Natural killer cell (primary cell): ENCODE data around the gene ATP5ME. TPM values are rescaled to one million over a fixed set of nuclear protein-coding genes. Genes with fewer than 3 reads are reported as not detected.

ENCODE experiments used
- ATAC-seq, 3 donors: fragments of 150-1000 bp in 2 of 3; fragments of 200-7000 bp in 1 of 3; cut with Tn5 transposase; 1 replicate in 1 of 3; 2 replicates in 2 of 3; pipeline ENCODE4 v1.10.0; 2021; ENCODE audit warnings: mild to moderate bottlenecking in 2 of 3, moderate library complexity in 2 of 3
- DNase-seq, 2 donors: peaks; one replicate each; pipeline versions ENCODE4 v3.0.0 to v3.0.0-alpha.2; 2013 to 2021; ENCODE audit warnings: mixed read lengths in 1 of 2
- H3K27ac ChIP-seq: one replicate; pipeline ENCODE4 v1.5.1; 2013; ENCODE audit warnings: mild to moderate bottlenecking, low read length
- H3K27me3 ChIP-seq: one replicate; pipeline ENCODE4 v1.6.1; 2013; ENCODE audit warnings: low read length; ENCODE audit not compliant: control insufficient read depth, insufficient read depth
- H3K36me3 ChIP-seq: one replicate; pipeline ENCODE4 v1.6.1; 2013; ENCODE audit warnings: low read length; ENCODE audit not compliant: control insufficient read depth, insufficient read depth
- H3K4me1 ChIP-seq: one replicate; pipeline ENCODE4 v1.6.1; 2013; ENCODE audit warnings: low read length; ENCODE audit not compliant: control insufficient read depth, insufficient read depth
- H3K4me3 ChIP-seq: one replicate; pipeline ENCODE4 v1.5.1; 2013; ENCODE audit warnings: low read length
- H3K9me3 ChIP-seq: one replicate; pipeline ENCODE4 v1.6.1; 2013; ENCODE audit warnings: low read length; ENCODE audit not compliant: control insufficient read depth, insufficient read depth
- H3K27ac Mint-ChIP-seq, 2 donors: one replicate each; pipeline ENCODE4 v1.8.0; 2022; ENCODE audit warnings: mild to moderate bottlenecking in 2 of 2, mixed read lengths in 2 of 2, moderate library complexity in 1 of 2
- H3K27me3 Mint-ChIP-seq, 2 donors: one replicate each; pipeline ENCODE4 v1.8.0; 2022; ENCODE audit warnings: low read depth in 2 of 2, mixed read lengths in 2 of 2
- H3K36me3 Mint-ChIP-seq: one replicate; pipeline ENCODE4 v1.8.0; 2022; ENCODE audit warnings: mixed read lengths
- H3K4me1 Mint-ChIP-seq, 2 donors: one replicate each; pipeline ENCODE4 v1.8.0; 2022; ENCODE audit warnings: mixed read lengths in 2 of 2
- H3K4me3 Mint-ChIP-seq: one replicate; pipeline ENCODE4 v1.8.0; 2022; ENCODE audit warnings: mild to moderate bottlenecking, moderate library complexity, mixed read lengths
- H3K9me3 Mint-ChIP-seq, 2 donors: one replicate each; pipeline ENCODE4 v1.8.0; 2022; ENCODE audit warnings: mixed read lengths in 2 of 2
- WGBS: methylation state at CpG from one replicate; pipeline ENCODE4 v1.1.7; 2013; ENCODE audit warnings: missing lambda C conversion rate; ENCODE audit not compliant: insufficient coverage; 5-methylcytosine and 5-hydroxymethylcytosine counted together
- intact Hi-C: fragments of 100-400 bp; cut with micrococcal nuclease; formaldehyde crosslinking; loops from one replicate; pipeline ENCODE4 v1.14.2; 2022
- total RNA-seq, 4 donors: library from RNA; stranded (reverse); fragments of 120-200 nt in 1 of 4; gene quantifications; one replicate each; pipeline versions ENCODE4 v1.2.3 to v1.2.4, GENCODE V29; 2013 to 2022
- TF ChIP-seq, protein P1 (sequence below): fragments of 200-600 bp; IDR thresholded peaks from one replicate; pipeline ENCODE4 v1.8.0; 2022; ENCODE audit warnings: antibody characterized with exemption

Gene ATP5ME
- total RNA-seq, 3 donors from 2014 or later (not counting 1 experiment from before 2014, with no cell fraction given) = 114 to 140 (median 136) TPM

DNA sequence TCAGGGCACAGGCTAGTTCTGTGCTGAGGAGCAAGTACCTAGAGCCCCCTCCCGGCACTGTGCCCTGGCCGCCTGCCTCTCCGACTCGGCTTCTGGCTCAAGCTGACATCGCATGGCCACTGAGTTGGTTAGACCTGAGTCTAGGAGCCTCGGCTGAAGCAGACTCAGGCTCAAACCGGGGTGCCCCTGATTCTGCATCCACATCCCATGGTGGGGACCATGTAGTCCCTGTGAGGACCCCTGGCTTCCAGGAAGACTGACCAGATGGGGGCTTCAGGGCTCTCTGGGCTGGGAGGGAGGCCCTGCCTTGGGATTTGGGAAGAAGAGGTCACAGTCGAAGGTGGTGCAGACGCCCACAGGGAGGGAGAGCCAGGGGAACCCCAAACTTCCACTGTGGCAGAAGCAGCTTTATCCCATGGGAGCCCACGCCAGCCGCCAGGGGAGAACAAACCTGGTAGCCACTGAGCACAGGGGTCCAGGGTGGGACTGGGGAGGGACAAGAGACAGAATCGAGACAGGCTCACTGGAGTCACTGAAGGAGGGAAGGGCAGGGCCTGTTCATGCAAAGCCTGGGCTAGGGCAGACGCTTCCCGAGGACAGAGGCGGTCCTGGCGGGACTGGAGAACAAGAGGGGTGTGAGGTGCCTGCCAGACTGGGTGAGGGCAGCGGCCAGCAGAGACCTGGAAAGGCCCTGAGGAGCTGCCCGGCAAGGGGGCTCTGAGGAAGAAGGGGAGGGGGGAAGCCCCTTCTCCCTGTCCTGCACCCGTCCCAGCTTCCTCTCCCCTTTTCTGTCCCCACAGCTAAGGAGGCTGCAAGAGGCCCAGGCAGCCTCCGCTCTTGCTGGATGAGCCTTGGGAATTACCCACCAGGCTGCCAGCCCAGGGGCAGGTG is 47.6 kb downstream of the ATP5ME start:
- Histone ChIP-seq H3K27me3 (no peaks in the 10 kb centered on the region), H3K9me3 (no peaks in the 10 kb centered on the region), H3K36me3 (no peaks in the 10 kb centered on the region), H3K4me1 (no peaks in the 10 kb centered on the region), H3K4me3 (no peak overlapping the region), H3K27ac (no peak overlapping the region)
- no peak overlapping the region for H3K27ac Mint-ChIP-seq
- peaks cover 0 to 2% of the 10 kb centered on the region in 2 donors for H3K27me3 Mint-ChIP-seq
- peaks cover 0 to 4% of the 10 kb centered on the region in 2 donors for H3K4me1 Mint-ChIP-seq
- H3K4me3 Mint-ChIP-seq = no peak overlapping the region
- intact Hi-C loops = no loop called here
- DNase-seq = no peak
- no peaks in the 10 kb centered on the region for H3K36me3 Mint-ChIP-seq
- ATAC-seq = no peak
- 87% methylated on average over 20 of the region's 20 CpGs for WGBS
- TF ChIP-seq, protein P1, sequence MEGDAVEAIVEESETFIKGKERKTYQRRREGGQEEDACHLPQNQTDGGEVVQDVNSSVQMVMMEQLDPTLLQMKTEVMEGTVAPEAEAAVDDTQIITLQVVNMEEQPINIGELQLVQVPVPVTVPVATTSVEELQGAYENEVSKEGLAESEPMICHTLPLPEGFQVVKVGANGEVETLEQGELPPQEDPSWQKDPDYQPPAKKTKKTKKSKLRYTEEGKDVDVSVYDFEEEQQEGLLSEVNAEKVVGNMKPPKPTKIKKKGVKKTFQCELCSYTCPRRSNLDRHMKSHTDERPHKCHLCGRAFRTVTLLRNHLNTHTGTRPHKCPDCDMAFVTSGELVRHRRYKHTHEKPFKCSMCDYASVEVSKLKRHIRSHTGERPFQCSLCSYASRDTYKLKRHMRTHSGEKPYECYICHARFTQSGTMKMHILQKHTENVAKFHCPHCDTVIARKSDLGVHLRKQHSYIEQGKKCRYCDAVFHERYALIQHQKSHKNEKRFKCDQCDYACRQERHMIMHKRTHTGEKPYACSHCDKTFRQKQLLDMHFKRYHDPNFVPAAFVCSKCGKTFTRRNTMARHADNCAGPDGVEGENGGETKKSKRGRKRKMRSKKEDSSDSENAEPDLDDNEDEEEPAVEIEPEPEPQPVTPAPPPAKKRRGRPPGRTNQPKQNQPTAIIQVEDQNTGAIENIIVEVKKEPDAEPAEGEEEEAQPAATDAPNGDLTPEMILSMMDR = no peak
- peaks cover 0 to under 1% of the 10 kb centered on the region in 2 donors for H3K9me3 Mint-ChIP-seq

DNA sequence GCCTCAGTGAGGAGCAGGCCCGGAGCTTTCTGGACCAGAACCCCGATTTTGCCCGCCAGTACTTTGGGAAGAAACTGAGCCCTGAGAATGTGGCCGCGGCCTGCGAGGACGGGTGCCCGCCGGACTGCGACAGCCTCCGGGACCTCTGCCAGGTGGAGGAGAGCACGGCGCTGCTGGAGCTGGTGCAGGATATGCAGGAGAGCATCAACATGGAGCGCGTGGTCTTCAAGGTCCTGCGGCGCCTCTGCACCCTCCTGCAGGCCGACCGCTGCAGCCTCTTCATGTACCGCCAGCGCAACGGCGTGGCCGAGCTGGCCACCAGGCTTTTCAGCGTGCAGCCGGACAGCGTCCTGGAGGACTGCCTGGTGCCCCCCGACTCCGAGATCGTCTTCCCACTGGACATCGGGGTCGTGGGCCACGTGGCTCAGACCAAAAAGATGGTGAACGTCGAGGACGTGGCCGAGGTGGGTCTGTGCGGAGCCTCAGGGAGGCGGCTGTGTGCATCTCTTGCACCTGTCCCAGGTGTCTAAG is 48.4 kb downstream of the ATP5ME start:
- Histone ChIP-seq H3K4me1 (no peaks in the 10 kb centered on the region), H3K36me3 (no peaks in the 10 kb centered on the region), H3K27ac (no peak overlapping the region), H3K27me3 (no peaks in the 10 kb centered on the region), H3K4me3 (no peak overlapping the region), H3K9me3 (no peaks in the 10 kb centered on the region)
- Mint-ChIP-seq H3K27me3 (peaks cover 0 to 2% of the 10 kb centered on the region in 2 donors), H3K9me3 (no peaks in the 10 kb centered on the region), H3K27ac (no peak overlapping the region), H3K36me3 (no peaks in the 10 kb centered on the region), H3K4me1 (peaks cover 0 to 4% of the 10 kb centered on the region in 2 donors), H3K4me3 (no peak overlapping the region)
- TF ChIP-seq, protein P1 = no peak
- ATAC-seq = no peak
- 94% methylated on average over 39 of the region's 39 CpGs for WGBS
- DNase-seq = no peak
- intact Hi-C loops = no loop called here

DNA sequence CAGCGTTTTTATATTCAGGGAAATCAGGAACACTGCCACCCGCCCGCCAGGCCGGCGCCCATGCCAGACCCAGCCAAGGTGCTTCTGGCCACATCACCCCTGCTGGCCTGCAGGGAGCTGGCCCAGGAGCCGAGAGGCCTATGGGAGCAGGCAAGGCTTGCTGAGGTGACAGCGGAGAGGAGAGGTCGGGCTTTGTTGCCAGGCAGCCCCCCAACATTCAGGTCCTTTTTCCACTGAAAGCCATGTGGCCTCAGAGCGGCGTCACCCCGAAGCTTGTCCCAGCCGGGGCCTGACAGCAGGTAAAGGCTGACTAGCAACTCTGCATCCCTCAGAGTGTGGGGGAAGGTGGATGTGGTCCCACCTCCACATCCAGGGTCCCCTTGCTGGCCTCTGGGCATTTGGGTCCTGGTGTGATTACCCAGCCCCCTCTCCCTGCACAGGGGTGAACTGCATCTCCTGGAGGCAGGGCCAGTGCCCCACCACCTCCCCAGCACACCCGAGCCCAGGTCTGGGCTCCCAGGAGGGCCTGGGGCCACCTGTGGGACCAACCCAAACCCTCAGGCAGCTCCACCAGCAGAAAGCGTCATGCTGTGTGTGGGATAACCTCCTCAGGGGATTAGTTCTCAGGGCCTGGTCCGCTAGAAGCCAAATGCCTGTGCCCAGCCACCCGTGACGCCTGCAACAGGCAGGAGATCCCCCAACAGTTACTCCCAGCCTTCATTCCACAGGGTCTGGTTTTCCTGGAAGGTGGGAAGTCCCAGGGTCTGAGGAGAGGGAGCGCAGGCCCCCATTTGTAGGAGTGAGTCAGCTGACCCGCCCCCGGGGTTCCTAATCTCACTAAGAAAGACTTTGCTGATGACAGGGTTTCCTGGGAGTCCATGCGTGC is 49.1 kb downstream of the ATP5ME start, which contains the start of gene PDE6B:
Gene PDE6B, plus strand, starts transcription at position 869 of the 886 bp plus-strand sequence. CDS start 54 bp downstream, outside the sequence.
- H3K9me3 Mint-ChIP-seq = no peaks in the 10 kb centered on the region
- intact Hi-C loops = no loop called here
- H3K4me1 Mint-ChIP-seq = peaks cover 0 to 4% of the 10 kb centered on the region in 2 donors
- WGBS = 90% methylated on average over 21 of the region's 21 CpGs
- DNase-seq (no peak), ATAC-seq (no peak)
- no peaks in the 10 kb centered on the region for H3K9me3 ChIP-seq
- H3K36me3 Mint-ChIP-seq = no peaks in the 10 kb centered on the region
- H3K27ac Mint-ChIP-seq = no peak within 1 kb of the TSS
- peaks cover 0 to 2% of the 10 kb centered on the region in 2 donors for H3K27me3 Mint-ChIP-seq
- no peaks in the 10 kb centered on the region for H3K4me1 ChIP-seq
- no peak within 1 kb of the TSS for H3K27ac ChIP-seq
- H3K4me3 Mint-ChIP-seq = no peak within 1 kb of the TSS
- TF ChIP-seq, protein P1 = no peak
- no peaks in the 10 kb centered on the region for H3K27me3 ChIP-seq
- H3K36me3 ChIP-seq = no peaks in the 10 kb centered on the region
- H3K4me3 ChIP-seq = no peak within 1 kb of the TSS
